Peyer's patch (tissue), 4 donors: ENCODE data around the gene LDLRAD4.

Experiments used
- POLR2A ChIP-seq, 2 donors: fragments of 450-650 bp; IDR thresholded peaks; one replicate each; pipeline ENCODE4 v1.5.1; 2017; ENCODE audit warnings: antibody characterized with exemption in 2 of 2, mild to moderate bottlenecking in 2 of 2, moderate library complexity in 2 of 2
- TF ChIP-seq, protein P1 (sequence below), 6 experiments: fragments of 450-650 bp in 4 of 6; fragments of 200-600 bp in 2 of 6; sonication (generic) in 1 of 6; IDR thresholded peaks; one replicate each; pipeline ENCODE4 v1.5.1; 2017 to 2019; ENCODE audit warnings: antibody characterized with exemption in 6 of 6, mild to moderate bottlenecking in 3 of 6, moderate library complexity in 1 of 6

- TF ChIP-seq, protein P1, sequence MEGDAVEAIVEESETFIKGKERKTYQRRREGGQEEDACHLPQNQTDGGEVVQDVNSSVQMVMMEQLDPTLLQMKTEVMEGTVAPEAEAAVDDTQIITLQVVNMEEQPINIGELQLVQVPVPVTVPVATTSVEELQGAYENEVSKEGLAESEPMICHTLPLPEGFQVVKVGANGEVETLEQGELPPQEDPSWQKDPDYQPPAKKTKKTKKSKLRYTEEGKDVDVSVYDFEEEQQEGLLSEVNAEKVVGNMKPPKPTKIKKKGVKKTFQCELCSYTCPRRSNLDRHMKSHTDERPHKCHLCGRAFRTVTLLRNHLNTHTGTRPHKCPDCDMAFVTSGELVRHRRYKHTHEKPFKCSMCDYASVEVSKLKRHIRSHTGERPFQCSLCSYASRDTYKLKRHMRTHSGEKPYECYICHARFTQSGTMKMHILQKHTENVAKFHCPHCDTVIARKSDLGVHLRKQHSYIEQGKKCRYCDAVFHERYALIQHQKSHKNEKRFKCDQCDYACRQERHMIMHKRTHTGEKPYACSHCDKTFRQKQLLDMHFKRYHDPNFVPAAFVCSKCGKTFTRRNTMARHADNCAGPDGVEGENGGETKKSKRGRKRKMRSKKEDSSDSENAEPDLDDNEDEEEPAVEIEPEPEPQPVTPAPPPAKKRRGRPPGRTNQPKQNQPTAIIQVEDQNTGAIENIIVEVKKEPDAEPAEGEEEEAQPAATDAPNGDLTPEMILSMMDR (IDR thresholded peaks at IDR 0.05) = no peak
- no peak for TF ChIP-seq POLR2A (IDR thresholded peaks at IDR 0.05)
Measured at GRCh38 chr18:13514558-13514957, 296.0 kb downstream of the LDLRAD4 start.
